Panc1 (cell line): Measurements from ENCODE around the gene MINDY4.

Source experiments
- POLR2AphosphoS5 ChIP-seq: IDR thresholded peaks from 2 replicates; pipeline ENCODE4 v1.6.1; 2012; ENCODE audit warnings: mild to moderate bottlenecking, low read depth, low read length, moderate library complexity
- TF ChIP-seq, protein P1 (sequence below): fragments of 450-650 bp; IDR thresholded peaks from 2 replicates; pipeline ENCODE4 v1.5.1; 2017; ENCODE audit warnings: mild to moderate bottlenecking
- TF ChIP-seq, protein P2 (sequence below), 2 experiments: IDR thresholded peaks; 2 replicates each; pipeline ENCODE4 v1.6.1; 2011 to 2012; ENCODE audit warnings: low read depth in 2 of 2, control low read depth in 1 of 2, low read length in 1 of 2, mild to moderate bottlenecking in 1 of 2, moderate library complexity in 1 of 2; ENCODE audit not compliant: insufficient read depth in 1 of 2

GRCh38 chr7:30881448-30881847, 110.2 kb downstream of the MINDY4 start:
- TF ChIP-seq, protein P1, sequence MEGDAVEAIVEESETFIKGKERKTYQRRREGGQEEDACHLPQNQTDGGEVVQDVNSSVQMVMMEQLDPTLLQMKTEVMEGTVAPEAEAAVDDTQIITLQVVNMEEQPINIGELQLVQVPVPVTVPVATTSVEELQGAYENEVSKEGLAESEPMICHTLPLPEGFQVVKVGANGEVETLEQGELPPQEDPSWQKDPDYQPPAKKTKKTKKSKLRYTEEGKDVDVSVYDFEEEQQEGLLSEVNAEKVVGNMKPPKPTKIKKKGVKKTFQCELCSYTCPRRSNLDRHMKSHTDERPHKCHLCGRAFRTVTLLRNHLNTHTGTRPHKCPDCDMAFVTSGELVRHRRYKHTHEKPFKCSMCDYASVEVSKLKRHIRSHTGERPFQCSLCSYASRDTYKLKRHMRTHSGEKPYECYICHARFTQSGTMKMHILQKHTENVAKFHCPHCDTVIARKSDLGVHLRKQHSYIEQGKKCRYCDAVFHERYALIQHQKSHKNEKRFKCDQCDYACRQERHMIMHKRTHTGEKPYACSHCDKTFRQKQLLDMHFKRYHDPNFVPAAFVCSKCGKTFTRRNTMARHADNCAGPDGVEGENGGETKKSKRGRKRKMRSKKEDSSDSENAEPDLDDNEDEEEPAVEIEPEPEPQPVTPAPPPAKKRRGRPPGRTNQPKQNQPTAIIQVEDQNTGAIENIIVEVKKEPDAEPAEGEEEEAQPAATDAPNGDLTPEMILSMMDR, result no peak
- TF ChIP-seq, protein P2, sequence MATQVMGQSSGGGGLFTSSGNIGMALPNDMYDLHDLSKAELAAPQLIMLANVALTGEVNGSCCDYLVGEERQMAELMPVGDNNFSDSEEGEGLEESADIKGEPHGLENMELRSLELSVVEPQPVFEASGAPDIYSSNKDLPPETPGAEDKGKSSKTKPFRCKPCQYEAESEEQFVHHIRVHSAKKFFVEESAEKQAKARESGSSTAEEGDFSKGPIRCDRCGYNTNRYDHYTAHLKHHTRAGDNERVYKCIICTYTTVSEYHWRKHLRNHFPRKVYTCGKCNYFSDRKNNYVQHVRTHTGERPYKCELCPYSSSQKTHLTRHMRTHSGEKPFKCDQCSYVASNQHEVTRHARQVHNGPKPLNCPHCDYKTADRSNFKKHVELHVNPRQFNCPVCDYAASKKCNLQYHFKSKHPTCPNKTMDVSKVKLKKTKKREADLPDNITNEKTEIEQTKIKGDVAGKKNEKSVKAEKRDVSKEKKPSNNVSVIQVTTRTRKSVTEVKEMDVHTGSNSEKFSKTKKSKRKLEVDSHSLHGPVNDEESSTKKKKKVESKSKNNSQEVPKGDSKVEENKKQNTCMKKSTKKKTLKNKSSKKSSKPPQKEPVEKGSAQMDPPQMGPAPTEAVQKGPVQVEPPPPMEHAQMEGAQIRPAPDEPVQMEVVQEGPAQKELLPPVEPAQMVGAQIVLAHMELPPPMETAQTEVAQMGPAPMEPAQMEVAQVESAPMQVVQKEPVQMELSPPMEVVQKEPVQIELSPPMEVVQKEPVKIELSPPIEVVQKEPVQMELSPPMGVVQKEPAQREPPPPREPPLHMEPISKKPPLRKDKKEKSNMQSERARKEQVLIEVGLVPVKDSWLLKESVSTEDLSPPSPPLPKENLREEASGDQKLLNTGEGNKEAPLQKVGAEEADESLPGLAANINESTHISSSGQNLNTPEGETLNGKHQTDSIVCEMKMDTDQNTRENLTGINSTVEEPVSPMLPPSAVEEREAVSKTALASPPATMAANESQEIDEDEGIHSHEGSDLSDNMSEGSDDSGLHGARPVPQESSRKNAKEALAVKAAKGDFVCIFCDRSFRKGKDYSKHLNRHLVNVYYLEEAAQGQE (IDR thresholded peaks at IDR 0.05; ENCODE audit: insufficient read depth in 1 of 2, low read depth in 2 of 2, low read length in 1 of 2), result no peak
- no peak for TF ChIP-seq POLR2AphosphoS5
